Measurements from ENCODE around the gene PRXL2B. TPM values are rescaled to one million over a fixed set of nuclear protein-coding genes. Genes with fewer than 3 reads are reported as not detected.

PRXL2B gene
- total RNA-seq, 2 experiments from 2014 or later, result 28.2 to 34.6 TPM

DNA sequence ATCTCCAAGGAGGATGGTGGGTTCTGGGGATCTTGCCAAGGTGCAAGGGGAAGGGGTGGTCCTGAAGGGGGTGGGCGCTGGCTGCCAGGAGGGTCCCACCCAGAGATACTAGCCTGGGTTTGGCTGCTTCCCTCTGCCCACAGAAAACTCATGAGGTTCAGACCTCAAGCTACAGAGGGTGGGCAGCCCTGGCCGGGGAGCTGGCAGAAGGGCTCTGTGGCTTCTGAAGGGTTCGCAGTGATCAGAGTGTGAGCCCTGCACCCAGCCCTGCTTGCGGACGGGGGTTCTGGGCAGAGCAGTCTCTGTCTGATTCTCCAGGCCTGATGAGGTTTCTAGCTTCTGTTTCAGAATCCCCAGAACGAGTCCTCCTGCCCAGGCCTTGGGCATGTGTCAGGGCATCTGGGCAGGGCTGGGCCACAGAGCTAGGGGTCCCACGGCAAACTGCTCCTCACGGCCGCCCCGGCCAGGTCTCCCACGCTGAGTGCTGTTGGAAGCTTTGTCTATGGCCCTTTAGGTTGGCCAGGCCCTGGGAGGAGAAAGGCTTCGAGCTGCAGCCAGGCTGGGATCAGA lies 46.9 kb downstream of the PRXL2B start:
- H3K27me3 Mint-ChIP-seq, result peaks cover 22% of the 10 kb centered on the region
- no peak for DNase-seq
- CTCF ChIA-PET, result no interaction called here
- H3K4me1 Mint-ChIP-seq (ENCODE audit: low read depth), result no peaks in the 10 kb centered on the region
- POLR2A ChIA-PET, result no interaction called here
- H3K27ac Mint-ChIP-seq, result no peak overlapping the region
- no peak overlapping the region for H3K4me3 Mint-ChIP-seq
- H3K36me3 Mint-ChIP-seq, result no peaks in the 10 kb centered on the region
- peaks cover 23% of the 10 kb centered on the region for H3K9me3 Mint-ChIP-seq
- intact Hi-C loops (cut with micrococcal nuclease), result no loop called here

DNA sequence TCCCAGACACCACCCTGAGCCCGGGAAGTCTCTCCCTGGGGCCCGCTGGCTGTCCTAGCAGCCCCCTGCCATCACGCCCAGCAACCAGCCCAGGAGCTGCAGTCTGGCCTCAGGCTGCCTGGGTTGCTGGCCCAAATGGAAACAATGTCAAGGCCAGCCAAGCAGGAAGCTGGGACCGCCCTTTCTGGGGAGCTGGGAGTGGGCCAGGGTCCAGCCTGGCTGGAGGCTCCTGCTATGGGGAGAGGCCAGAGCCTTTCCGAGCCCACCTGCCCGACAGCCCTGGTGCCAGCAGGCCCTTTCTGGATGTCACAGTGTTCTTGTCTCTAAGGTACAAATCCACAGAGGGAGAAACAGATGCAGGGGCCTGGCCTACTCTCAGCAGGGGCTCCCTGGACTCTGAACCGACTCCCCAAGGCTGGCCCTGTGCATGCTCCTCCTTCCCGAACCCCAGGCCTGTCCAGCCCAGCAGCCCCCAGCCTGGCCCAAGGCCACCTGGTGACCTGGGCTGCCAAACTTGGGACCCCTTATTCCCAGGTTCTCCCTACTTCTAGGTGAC lies 47.4 kb downstream of the PRXL2B start:
- Mint-ChIP-seq H3K4me3 (no peak overlapping the region), H3K27ac (no peak overlapping the region), H3K36me3 (no peaks in the 10 kb centered on the region)

DNA sequence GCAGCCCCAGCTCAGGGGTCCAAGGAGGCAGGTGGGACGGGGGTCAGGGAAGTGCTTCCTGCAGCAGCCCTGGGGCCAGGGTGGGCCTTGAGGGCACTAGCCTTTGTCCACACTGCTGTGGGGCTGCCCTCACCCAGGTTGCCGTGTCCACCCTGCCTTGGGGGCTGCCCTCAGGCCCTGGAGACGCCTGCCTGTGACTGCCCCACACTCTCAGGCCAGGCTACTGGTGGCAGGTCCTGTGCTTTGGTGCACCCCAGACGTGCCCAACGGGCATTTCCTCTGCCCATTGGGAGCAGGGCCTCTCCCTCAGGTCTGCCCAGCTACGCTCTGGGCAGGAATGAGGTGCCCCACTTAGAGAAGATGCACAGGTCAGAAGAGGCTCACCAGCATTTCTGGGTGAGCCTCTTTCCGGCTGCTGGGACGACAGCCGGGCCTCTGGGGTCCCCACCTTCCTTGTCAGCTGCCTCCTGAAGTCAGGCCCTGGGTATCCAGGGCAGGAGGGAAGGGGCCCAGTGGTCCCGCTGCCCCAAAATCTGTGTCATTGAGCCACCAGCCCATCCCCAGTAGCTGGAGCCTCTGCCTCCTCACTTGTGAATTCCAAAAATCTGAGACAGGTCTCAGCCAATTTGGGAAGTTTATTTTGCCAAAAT lies 48.9 kb downstream of the PRXL2B start:
- Mint-ChIP-seq H3K4me1 (ENCODE audit: low read depth) (no peaks in the 10 kb centered on the region), H3K27me3 (peaks cover 11% of the 10 kb centered on the region), H3K4me3 (no peak overlapping the region), H3K9me3 (peaks cover 17% of the 10 kb centered on the region), H3K36me3 (no peaks in the 10 kb centered on the region), H3K27ac (no peak overlapping the region)
- DNase-seq, result no peak
- intact Hi-C loops (cut with micrococcal nuclease), result no loop called here
- ChIA-PET CTCF (no interaction called here), POLR2A (no interaction called here)

More for the DNA sequence above, 47.4 kb downstream of the PRXL2B start:
- POLR2A ChIA-PET, result no interaction called here
- DNase-seq, result no peak
- Mint-ChIP-seq H3K4me1 (ENCODE audit: low read depth) (no peaks in the 10 kb centered on the region), H3K27me3 (peaks cover 22% of the 10 kb centered on the region), H3K9me3 (peaks cover 23% of the 10 kb centered on the region)
- intact Hi-C loops (cut with micrococcal nuclease), result no loop called here
- CTCF ChIA-PET, result no interaction called here

DNA sequence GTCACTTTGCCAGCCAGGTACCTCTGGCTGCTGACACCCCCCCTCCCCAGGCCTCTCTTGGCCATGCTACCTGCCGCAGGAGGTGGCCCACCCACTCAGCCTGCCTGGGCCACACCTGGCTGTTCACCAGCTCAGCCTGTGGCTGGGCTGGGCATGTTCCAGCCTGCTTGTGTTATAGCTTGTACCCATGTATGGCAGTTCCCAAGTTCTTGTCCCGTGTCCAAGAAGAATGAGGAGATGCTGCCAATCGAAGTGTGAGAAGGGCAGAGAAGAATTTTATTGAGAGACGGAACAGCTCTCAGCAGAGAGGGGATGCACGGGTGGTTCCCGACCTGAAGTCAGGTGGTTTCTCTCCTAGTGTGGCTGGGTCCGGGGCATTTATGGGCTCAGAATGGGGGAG lies 50.2 kb downstream of the PRXL2B start:
- no peaks in the 10 kb centered on the region for H3K4me1 Mint-ChIP-seq (ENCODE audit: low read depth)
- H3K9me3 Mint-ChIP-seq, result peaks cover 13% of the 10 kb centered on the region
- no peak for DNase-seq
- H3K27ac Mint-ChIP-seq, result no peak overlapping the region
- no peak overlapping the region for H3K4me3 Mint-ChIP-seq
- no peaks in the 10 kb centered on the region for H3K36me3 Mint-ChIP-seq
- POLR2A ChIA-PET, result no interaction called here
- H3K27me3 Mint-ChIP-seq, result peaks cover 7% of the 10 kb centered on the region
- intact Hi-C loops (cut with micrococcal nuclease), result no loop called here
- CTCF ChIA-PET, result no interaction called here

DNA sequence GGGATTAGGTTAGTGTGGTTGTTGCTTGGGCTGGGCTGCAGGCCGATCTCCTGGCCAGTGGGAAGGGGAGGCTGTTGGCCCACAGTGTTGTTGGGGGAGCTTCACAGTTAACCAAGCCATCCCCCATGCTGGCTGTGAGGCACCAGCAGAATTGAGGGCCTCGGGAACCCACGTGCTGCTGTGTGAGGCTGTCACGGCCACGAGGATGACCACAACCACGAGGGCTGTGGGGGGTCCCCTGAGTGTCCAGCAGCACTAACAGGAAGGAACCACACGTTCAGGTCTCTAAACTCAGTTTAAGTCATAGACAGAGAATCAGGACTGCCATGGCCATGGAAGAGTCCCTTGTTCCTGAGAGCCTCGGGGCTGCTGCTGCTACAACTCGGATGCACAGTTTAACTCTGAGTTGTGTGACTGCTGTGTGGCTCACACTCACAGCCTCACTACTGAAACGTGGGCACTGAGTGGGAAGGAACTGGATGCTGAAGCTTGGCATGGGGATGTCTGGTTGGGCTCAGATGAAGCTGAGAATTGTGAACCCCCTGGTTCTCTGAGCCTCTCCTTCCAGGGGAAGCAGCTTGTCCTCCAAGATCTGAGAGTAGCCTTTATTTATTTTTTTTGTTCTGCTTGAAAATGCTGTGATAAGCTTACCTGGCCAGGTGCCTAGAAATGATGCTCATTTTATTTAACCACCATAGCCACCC lies 51.0 kb downstream of the PRXL2B start:
- Mint-ChIP-seq H3K4me1 (ENCODE audit: low read depth) (peaks cover 6% of the 10 kb centered on the region), H3K4me3 (no peak overlapping the region), H3K27ac (no peak overlapping the region), H3K9me3 (peaks cover 13% of the 10 kb centered on the region), H3K36me3 (no peaks in the 10 kb centered on the region), H3K27me3 (peaks cover 7% of the 10 kb centered on the region)
- ChIA-PET POLR2A (interaction anchor here (0.6 kb wide), 1 partner anchor 205 kb away, joined by 3 read pairs; no protein-coding TSS in a partner anchor), CTCF (no interaction called here)
- no peak for DNase-seq
- intact Hi-C loops (cut with micrococcal nuclease), result no loop called here

DNA sequence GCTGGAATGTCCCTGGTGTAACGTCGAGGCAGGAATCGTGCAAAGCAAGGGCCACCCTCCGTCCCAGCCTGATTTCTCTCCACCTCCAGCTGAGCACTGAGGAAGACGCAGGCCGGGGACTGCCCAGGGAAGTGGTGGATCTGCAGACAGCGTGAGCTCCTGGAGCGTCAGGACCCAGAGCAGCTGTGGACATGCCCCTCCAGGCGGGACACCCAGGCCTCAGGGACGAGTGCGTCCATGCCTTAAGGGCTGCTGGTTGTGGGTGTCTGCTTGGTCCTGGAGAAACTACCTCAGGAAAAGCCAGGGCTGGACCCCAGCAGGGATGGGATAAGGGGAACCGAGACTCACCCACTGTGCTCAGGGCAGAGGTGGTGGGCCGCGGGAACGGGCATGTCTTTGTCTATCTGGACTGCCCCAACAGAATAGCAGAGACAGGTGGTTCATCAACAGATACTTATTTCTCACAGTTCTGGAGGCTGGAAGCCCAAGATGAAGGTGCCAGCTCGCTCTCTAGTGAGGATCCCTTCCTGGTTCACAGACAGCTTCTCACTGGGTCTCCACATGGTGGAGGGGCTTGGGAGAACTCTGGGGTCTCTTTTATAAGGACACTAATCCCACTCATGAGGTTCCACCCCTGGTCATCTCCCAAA lies 52.0 kb downstream of the PRXL2B start:
- ChIA-PET POLR2A (interaction anchor here (0.6 kb wide), 1 partner anchor 206 kb away, joined by 3 read pairs; no protein-coding TSS in a partner anchor), CTCF (no interaction called here)
- H3K27me3 Mint-ChIP-seq, result peaks cover 7% of the 10 kb centered on the region
- intact Hi-C loops (cut with micrococcal nuclease), result no loop called here
- peaks cover 9% of the 10 kb centered on the region for H3K4me1 Mint-ChIP-seq (ENCODE audit: low read depth)
- no peaks in the 10 kb centered on the region for H3K36me3 Mint-ChIP-seq
- H3K9me3 Mint-ChIP-seq, result peaks cover 13% of the 10 kb centered on the region
- no peak overlapping the region for H3K27ac Mint-ChIP-seq
- no peak overlapping the region for H3K4me3 Mint-ChIP-seq
- no peak for DNase-seq

DNA sequence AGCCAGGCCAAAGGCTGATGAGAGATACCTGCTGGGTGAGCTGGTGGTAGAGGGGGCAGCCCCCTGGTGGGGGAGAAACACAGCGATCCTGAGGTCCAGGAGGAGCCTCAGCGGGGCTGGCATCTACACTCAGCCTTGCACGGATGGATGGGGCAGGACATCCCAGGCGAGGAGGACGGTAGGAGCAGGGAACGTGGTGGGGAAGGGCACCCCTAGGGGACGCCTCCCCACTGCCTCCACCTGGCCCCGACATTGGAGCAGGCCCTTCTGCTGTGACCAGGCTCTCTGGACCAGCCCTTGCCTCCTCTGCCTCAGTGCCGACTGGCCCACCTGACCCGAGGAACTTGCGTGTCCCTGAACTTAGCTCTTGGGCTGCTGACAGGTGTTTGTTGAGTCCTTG lies 52.6 kb downstream of the PRXL2B start:
- Mint-ChIP-seq H3K27ac (no peak overlapping the region), H3K36me3 (no peaks in the 10 kb centered on the region), H3K9me3 (peaks cover 13% of the 10 kb centered on the region), H3K4me3 (no peak overlapping the region), H3K27me3 (peaks cover 7% of the 10 kb centered on the region), H3K4me1 (ENCODE audit: low read depth) (peaks cover 10% of the 10 kb centered on the region)
- no peak for DNase-seq
- CTCF ChIA-PET, result no interaction called here
- intact Hi-C loops (cut with micrococcal nuclease), result no loop called here
- POLR2A ChIA-PET, result no interaction called here

DNA sequence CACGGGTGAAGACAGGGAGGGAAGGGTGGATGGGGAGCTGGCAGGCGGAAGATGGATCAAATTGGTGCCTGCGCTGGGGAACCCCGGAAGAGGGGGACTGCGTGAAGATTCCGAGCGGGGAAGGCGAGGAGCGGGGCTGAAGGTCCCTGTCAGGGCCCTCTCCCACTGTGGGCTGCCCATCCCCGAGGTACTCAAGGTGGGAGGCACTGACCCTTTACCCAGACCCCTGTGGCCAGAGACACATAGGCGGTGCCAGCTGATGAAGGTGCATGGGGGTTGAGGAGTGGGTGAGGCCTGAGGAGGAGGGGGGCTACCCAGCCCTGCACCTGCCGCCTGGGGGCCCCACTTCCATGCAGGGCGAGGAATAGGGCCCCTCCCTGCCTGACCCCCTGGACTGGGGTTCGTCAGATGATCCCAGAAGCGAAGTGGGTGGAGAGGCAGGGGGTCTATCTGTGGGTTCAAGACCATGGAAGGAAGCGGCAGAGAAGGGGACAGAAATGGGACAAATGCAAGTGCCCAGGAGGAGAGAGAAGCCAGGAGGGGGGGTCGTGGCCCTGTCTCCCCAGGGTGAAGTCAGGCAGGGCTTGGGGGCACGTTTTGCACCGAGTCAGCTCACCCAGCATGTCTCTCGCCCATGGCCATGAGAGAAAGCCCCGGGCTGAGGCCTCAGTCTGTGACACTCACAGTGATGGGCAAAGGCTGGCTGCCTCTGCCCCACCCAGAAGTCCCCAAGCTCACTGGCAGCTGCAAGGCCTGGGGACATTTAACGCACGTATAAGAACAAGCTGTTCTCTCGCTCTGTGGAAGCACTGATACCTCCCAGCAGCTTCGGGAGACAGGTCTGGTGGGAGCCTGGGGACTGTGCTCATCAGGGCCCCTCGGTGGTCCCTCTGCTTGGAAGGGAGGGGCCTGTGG lies 53.3 kb downstream of the PRXL2B start:
- H3K27ac Mint-ChIP-seq, result no peak overlapping the region
- ChIA-PET POLR2A (no interaction called here), CTCF (no interaction called here)
- no peak for DNase-seq
- peaks cover 7% of the 10 kb centered on the region for H3K27me3 Mint-ChIP-seq
- H3K9me3 Mint-ChIP-seq, result peaks cover 13% of the 10 kb centered on the region
- H3K4me3 Mint-ChIP-seq, result no peak overlapping the region
- H3K36me3 Mint-ChIP-seq, result no peaks in the 10 kb centered on the region
- H3K4me1 Mint-ChIP-seq (ENCODE audit: low read depth), result peaks cover 10% of the 10 kb centered on the region
- intact Hi-C loops (cut with micrococcal nuclease), result loop anchor here (5.0 kb wide), 1 partner anchor 228 kb away; the partner anchor contains the start of gene PEX10

DNA sequence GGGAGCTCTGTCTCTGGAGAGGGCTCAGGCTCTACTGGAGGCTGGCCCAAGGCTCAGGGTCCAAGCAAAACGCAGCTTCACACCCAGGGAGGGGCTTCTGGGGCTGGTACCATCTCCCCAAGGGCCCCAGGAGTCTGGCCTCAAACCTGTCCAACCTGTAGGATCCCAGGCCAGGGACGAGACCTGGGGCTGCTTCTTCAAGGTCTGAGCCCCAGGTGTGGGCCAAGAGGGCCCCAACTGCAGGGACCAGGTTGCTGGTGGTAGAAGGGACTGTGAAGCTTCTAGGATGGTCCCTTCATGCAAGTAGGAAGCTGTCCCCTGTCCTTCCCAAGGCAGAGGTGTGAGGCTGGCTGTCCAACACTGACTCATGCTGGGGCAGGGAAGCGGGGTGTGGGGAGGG lies 54.0 kb downstream of the PRXL2B start:
- no peak for DNase-seq
- Mint-ChIP-seq H3K27me3 (peaks cover 7% of the 10 kb centered on the region), H3K9me3 (peaks cover 13% of the 10 kb centered on the region), H3K27ac (no peak overlapping the region), H3K4me3 (no peak overlapping the region), H3K36me3 (no peaks in the 10 kb centered on the region), H3K4me1 (ENCODE audit: low read depth) (peaks cover 10% of the 10 kb centered on the region)
- ChIA-PET POLR2A (no interaction called here), CTCF (no interaction called here)
- intact Hi-C loops (cut with micrococcal nuclease), result loop anchor here (5.0 kb wide), 1 partner anchor 228 kb away; the partner anchor contains the start of gene PEX10
